ENCODE measurements around the gene UNK. TPM values are rescaled to one million over a fixed set of nuclear protein-coding genes. Genes with fewer than 3 reads are reported as not detected.
A peak's percentile ranks its signal among the peaks of the same experiment; 100 is the strongest.

Gene UNK
- polyA plus RNA-seq, 3 donors: 9.7 to 15.0 (median 13.9) TPM

DNA sequence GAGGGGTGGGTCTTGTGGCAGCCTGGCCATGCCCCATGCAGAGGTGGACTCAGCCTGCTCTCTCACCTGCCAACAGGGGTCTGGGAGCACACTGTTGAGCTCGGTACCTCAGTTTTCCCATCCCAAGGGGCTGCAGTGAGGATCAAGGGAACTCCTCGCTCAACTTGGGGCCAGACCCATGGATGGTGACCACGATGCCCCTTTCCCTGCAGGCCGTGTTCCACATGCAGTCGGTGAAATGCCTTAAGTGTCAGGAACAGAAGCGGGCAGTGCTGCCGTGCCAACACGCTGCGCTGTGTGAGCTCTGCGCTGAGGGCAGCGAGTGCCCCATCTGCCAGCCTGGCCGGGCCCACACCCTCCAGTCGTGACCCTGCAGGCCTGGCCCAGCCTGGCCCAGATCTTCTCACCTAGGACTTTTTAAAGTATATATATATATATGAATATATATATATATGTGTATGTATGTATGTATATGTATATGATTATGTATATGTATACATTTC, 39.5 kb downstream of the UNK start:
- H3K27ac ChIP-seq (ENCODE audit: low read depth, low read length): no peak overlapping the region
- WGBS, 3 donors: 89 to 95% (median 89%) methylated on average over 13 of the region's 13 CpGs

DNA sequence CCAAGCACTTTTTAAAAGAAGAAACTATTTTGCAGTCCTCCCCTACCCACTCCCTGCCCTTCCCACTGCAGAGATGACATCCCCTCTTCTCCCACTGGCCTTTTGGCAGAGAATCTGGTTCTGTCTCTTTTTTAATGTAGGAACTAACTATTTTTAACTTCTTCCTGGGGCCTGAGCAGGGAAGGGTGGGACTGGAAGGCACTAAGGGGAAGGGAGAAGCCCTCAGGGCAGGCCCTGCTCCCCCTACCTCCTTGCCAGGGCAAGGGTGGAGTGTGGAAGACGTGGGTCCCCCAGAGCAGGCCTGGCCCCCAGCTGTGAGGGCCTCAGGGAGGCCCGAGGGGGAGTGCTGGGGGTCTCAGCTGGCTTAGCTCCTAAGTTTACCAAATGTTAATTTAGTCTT, 40.1 kb downstream of the UNK start:
- no peak overlapping the region for H3K27ac ChIP-seq (ENCODE audit: low read depth, low read length)
- 36 to 54% (median 49%) methylated on average over 2 of the region's 2 CpGs for WGBS, 3 donors

GRCh38 chr17:75825149-75825552, 40.5 kb downstream of the UNK start:
- 81 to 89% (median 87%) methylated on average over 8 to 13 of the region's 13 CpGs for WGBS, 3 donors
- no peak overlapping the region for H3K27ac ChIP-seq (ENCODE audit: low read depth, low read length)

- H3K27ac ChIP-seq (ENCODE audit: low read depth, low read length): no peak overlapping the region
- 87 to 97% (median 94%) methylated on average over 11 to 12 of the region's 12 CpGs for WGBS, 3 donors
Measured at GRCh38 chr17:75825748-75826370, 41.3 kb downstream of the UNK start.

- 65 to 76% (median 67%) methylated on average over 14 of the region's 14 CpGs for WGBS, 3 donors
- peak overlapping the region; percentile 2 for H3K27ac ChIP-seq (ENCODE audit: low read depth, low read length)
Measured at GRCh38 chr17:75826561-75827307, 42.1 kb downstream of the UNK start.

- peak overlapping the region; percentile 2 for H3K27ac ChIP-seq (ENCODE audit: low read depth, low read length)
- 16 to 27% (median 26%) methylated on average over 20 to 21 of the region's 21 CpGs for WGBS, 3 donors
Measured at GRCh38 chr17:75827308-75828075, 42.9 kb downstream of the UNK start.

DNA sequence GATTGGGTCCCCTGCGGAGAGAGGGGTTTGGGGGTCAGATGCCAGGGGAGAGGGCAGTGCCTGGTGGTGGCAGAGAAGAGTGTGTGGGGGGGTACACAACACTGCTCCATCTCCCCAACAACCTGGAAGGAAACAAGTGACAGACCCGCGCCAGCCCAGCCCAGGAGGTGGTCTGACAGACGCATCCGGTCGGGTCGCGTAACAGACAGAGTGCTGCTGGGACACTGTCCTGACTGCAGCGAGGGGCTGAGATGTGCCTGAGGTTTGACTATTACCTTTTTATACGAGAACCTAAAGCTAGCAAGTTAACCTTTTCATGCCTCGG, 43.4 kb downstream of the UNK start:
- WGBS, 3 donors: 37 to 51% (median 46%) methylated on average over 11 of the region's 11 CpGs
- H3K27ac ChIP-seq (ENCODE audit: low read depth, low read length): no peak overlapping the region

DNA sequence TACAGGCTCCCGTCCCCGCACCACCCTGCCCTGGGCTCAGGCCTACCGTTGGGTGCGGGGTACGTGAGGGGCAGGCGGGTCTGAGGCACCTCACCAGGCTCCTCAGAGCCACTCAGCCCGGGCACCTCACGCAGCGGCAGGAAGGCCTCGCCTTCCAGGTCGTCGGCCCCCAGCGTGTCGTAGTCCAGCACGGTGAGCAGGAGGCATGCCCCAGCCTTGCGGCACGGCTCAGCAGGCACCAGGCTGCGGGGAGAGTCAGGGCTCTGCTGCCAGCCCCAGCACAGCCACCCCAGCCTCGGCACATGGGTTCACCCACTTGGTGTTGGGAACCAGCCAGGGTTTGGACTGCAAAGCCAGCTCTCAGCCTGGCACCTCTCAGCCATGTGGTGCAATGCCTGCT, 44.1 kb downstream of the UNK start:
- 88 to 93% (median 90%) methylated on average over 19 of the region's 19 CpGs for WGBS, 3 donors
- no peak overlapping the region for H3K27ac ChIP-seq (ENCODE audit: low read depth, low read length)

DNA sequence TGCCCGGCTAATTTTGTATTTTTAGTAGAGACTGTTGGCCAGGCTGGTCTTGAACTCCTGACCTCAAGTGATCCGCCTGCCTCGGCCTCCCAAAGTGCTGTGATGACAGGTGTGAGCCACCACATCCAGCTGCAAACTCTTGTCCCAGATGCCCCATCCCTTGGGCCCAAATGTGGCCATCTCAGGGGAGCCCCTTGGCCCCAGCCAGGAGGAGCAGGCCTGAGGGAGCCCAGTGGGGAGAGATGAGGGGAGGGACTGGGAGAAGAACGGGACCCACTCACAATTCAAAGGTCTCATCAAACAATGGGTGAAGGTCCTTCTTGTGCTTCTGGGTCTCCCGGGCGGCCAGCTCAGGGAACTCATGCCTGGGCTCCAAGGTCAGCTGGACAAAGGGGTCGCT, 45.1 kb downstream of the UNK start:
- H3K27ac ChIP-seq (ENCODE audit: low read depth, low read length): no peak overlapping the region
- WGBS, 3 donors: 76 to 95% (median 91%) methylated on average over 7 of the region's 7 CpGs

- WGBS, 3 donors: 76 to 83% (median 80%) methylated on average over 26 to 27 of the region's 27 CpGs
- no peak overlapping the region for H3K27ac ChIP-seq (ENCODE audit: low read depth, low read length)
Measured at GRCh38 chr17:75830164-75831031, 45.8 kb downstream of the UNK start.

- 89 to 92% (median 89%) methylated on average over 10 to 15 of the region's 15 CpGs for WGBS, 3 donors
- H3K27ac ChIP-seq (ENCODE audit: low read depth, low read length): no peak overlapping the region
Measured at GRCh38 chr17:75831032-75831571, 46.5 kb downstream of the UNK start.

GRCh38 chr17:75832164-75832651, 47.6 kb downstream of the UNK start:
- 57 to 90% (median 64%) methylated on average over 10 of the region's 10 CpGs for WGBS, 3 donors
- H3K27ac ChIP-seq (ENCODE audit: low read depth, low read length): no peak overlapping the region

DNA sequence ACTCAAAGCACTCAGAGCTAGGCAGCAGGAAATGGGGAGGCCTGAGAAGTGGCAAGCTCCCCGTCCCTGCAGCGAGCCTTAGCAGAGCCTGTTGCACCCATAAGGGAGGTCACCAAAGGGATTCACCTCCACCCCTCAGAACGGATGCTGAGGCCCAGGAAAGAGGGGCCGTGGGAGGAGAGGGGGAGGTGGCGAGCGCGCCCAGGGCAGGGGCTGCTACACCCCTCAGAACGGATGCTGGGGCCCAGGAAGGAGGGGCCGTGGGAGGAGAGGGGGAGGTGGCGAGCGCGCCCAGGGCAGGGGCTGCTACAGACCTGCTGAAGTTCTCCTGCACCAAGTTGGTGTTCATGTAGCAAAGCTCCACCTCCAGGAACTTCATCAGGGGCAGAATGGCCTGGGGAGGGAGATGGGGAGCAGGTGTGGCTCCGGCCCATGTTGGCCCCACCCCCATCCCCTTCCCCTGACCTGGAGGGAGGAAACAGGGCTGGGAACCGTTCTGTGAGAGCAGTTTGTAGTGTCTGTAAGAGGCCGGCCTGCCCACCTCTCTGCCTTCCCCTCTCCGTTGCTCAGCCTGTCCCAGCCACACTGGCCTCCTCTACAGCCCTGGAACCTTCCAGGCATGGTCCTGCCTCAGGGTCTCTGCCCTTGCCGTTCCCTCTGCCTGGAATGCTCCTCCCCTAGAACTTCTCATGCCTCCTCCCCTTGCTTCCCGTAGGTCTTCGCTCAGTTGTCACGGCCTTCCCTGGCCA, 48.2 kb downstream of the UNK start:
- WGBS, 3 donors: 49 to 70% (median 54%) methylated on average over 18 to 20 of the region's 20 CpGs
- no peak overlapping the region for H3K27ac ChIP-seq (ENCODE audit: low read depth, low read length)

GRCh38 chr17:75834279-75834920, 49.8 kb downstream of the UNK start:
- 93 to 95% (median 94%) methylated on average over 25 of the region's 25 CpGs for WGBS, 3 donors
- H3K27ac ChIP-seq (ENCODE audit: low read depth, low read length): no peak overlapping the region

DNA sequence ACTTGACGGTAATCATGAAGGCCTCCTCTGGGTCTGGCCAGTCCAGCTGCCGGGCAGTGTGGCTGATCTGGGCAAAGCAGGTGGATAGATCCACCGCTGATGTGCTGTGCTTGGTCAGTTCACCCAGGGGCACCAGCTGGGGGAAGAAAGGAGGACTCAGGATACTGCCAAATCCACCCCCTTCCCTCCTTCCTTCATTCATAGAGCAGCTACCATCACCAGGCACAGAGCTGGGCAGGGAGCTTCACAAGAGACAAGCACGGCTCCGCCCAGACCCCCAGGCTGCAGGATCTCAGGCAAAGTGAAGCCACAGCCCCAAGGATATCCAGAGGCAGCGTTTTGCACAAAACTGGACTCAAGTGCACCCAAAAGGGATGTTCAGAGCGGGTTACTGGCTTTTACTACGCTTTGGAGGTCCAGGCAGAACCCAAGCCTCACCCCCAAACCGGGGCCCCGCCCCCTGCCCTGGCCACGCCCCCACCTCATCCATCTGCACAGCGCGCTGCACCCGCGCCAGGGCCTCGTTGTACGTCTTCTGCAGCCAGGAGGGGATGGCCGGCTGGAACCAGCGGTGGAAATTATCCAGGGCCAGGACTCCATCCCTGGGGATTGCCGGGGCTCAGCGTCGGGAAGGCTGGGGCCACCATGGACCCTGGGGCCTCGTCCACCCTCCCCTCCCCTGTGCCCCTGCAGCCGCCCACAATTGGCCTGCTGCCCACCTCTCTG, 50.5 kb downstream of the UNK start:
- WGBS, 3 donors: 65 to 73% (median 69%) methylated on average over 23 to 24 of the region's 24 CpGs
- H3K27ac ChIP-seq (ENCODE audit: low read depth, low read length): no peak overlapping the region

GRCh38 chr17:75835654-75835987, 51.0 kb downstream of the UNK start:
- H3K27ac ChIP-seq (ENCODE audit: low read depth, low read length): no peak overlapping the region

More at GRCh38 chr17:75835654-75835987, 51.0 kb downstream of the UNK start:
- WGBS, 3 donors: 82 to 90% (median 86%) methylated on average over 9 of the region's 9 CpGs
